ENCODE measurements around the gene MRGPRD. TPM values are rescaled to one million over a fixed set of nuclear protein-coding genes. Genes with fewer than 3 reads are reported as not detected.

MRGPRD gene
- total and polyA plus RNA-seq, 4 donors: not detected

DNA sequence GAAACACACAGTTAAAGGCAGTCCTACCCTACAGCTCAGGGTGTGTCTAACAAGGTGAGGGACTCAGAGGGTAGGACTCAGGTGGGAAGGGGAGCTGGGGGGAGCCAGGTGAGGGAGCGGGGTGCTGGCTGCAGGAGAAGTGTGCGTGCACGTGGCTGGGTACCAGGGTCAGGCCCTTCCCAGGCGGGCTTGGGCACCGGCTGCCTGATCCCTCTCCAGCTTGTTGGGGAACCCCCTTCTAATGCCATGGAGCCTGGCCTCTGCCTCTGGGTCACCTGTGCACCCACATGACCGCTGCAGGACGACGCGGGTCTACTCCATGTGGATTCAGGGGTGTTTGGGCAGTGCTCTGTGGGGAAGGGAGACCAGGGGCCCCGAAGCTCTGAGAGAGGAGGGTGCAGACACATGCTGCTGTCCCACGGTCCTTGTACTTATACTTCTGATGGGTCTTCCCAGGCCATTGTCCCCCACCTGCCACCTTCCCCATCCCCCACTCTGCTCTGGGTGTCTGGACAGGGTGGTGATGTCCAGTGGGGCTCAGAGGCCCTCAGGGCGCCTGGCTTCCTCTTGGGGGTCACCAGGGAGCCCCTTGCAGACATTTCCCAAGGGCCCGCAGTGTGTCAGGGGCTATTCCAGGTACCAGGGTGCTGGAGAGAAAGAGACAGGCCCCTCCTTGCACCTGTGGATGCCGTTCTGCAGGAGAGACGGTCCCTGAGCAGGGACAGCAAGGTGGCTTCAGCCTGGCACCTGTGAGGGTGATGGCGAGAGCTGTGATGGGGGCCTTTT, 10.4 kb upstream of the MRGPRD start:
- Histone ChIP-seq H3K9me3 (ENCODE audit: control insufficient read depth in 4 of 4, low read length in 3 of 4) (no peaks in the 10 kb centered on the region), H3K4me3 (ENCODE audit: low read depth in 1 of 3, low read length in 3 of 3) (no peak overlapping the region), H3K27me3 (ENCODE audit: control insufficient read depth in 4 of 4, insufficient read depth in 4 of 4, low read length in 3 of 4) (no peaks in the 10 kb centered on the region), H3K9ac (ENCODE audit: low read depth in 1 of 2, low read length in 2 of 2) (no peak overlapping the region), H3K27ac (ENCODE audit: low read depth in 1 of 2, low read length in 2 of 2) (no peak overlapping the region), H3K36me3 (ENCODE audit: control insufficient read depth in 4 of 4, insufficient read depth in 3 of 4, low read depth in 1 of 4, low read length in 3 of 4) (no peaks in the 10 kb centered on the region), H3K4me1 (ENCODE audit: control insufficient read depth in 4 of 4, insufficient read depth in 4 of 4, low read length in 3 of 4) (no peaks in the 10 kb centered on the region)
- TF ChIP-seq, protein P1, sequence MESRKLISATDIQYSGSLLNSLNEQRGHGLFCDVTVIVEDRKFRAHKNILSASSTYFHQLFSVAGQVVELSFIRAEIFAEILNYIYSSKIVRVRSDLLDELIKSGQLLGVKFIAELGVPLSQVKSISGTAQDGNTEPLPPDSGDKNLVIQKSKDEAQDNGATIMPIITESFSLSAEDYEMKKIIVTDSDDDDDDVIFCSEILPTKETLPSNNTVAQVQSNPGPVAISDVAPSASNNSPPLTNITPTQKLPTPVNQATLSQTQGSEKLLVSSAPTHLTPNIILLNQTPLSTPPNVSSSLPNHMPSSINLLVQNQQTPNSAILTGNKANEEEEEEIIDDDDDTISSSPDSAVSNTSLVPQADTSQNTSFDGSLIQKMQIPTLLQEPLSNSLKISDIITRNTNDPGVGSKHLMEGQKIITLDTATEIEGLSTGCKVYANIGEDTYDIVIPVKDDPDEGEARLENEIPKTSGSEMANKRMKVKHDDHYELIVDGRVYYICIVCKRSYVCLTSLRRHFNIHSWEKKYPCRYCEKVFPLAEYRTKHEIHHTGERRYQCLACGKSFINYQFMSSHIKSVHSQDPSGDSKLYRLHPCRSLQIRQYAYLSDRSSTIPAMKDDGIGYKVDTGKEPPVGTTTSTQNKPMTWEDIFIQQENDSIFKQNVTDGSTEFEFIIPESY (IDR thresholded peaks at IDR 0.05): no peak
- no peak for TF ChIP-seq HNF4G (IDR thresholded peaks at IDR 0.05)
- TF ChIP-seq GABPA (IDR thresholded peaks at IDR 0.05 in 1 of 2, conservative IDR thresholded peaks at IDR 0.05 in 1 of 2): no peak
- no peak for TF ChIP-seq SP1 (IDR thresholded peaks at IDR 0.05)
- TF ChIP-seq, protein P2, sequence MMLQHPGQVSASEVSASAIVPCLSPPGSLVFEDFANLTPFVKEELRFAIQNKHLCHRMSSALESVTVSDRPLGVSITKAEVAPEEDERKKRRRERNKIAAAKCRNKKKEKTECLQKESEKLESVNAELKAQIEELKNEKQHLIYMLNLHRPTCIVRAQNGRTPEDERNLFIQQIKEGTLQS (IDR thresholded peaks at IDR 0.05): no peak
- no peak for TF ChIP-seq RXRA (IDR thresholded peaks at IDR 0.05)
- no peak for TF ChIP-seq NR2F2 (IDR thresholded peaks at IDR 0.05)
- no peak for TF ChIP-seq YY1 (IDR thresholded peaks at IDR 0.05)
- TF ChIP-seq RAD21 (IDR thresholded peaks at IDR 0.05): no peak
- 93% methylated on average over 16 of the region's 16 CpGs for WGBS
- peak; percentile 17 for DNase-seq (ENCODE audit: low spot score)

DNA sequence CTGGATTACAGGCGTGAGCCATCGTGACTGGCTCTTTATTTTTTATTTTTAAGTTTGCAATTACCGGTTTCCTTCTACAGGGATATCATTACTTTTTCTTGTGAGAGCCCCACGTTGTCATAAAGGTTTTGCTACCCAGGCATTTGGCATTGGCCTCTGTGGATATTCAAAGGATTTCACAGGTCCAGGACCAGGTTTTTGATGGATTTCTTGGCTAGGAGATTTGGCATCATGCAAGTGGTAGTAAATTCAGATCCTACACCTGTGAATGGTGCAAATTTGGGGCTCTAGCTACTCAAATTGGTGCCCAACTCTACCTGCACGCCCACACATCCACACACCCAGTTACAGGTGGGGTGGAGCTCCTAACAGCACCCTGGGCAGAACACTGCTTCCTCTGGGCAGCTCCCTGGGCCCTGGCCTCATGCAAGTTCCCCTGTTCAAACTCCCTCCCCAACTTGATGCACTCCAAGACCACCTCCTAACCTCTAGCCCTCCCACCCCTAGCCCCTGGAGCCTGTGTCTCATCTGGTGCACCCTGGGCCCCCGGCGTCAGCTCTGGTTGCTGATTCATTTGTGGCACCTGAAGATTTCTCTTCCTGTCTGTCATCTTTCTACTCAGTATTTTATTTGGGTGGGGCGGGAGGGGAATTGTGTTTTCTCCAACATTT, 9.3 kb upstream of the MRGPRD start:
- Histone ChIP-seq H3K9ac (ENCODE audit: low read depth in 1 of 2, low read length in 2 of 2) (no peak overlapping the region), H3K27me3 (ENCODE audit: control insufficient read depth in 4 of 4, insufficient read depth in 4 of 4, low read length in 3 of 4) (no peaks in the 10 kb centered on the region), H3K9me3 (ENCODE audit: control insufficient read depth in 4 of 4, low read length in 3 of 4) (no peaks in the 10 kb centered on the region), H3K4me3 (ENCODE audit: low read depth in 1 of 3, low read length in 3 of 3) (no peak overlapping the region), H3K4me1 (ENCODE audit: control insufficient read depth in 4 of 4, insufficient read depth in 4 of 4, low read length in 3 of 4) (no peaks in the 10 kb centered on the region), H3K36me3 (ENCODE audit: control insufficient read depth in 4 of 4, insufficient read depth in 3 of 4, low read depth in 1 of 4, low read length in 3 of 4) (no peaks in the 10 kb centered on the region), H3K27ac (ENCODE audit: low read depth in 1 of 2, low read length in 2 of 2) (no peak overlapping the region)
- DNase-seq (ENCODE audit: low spot score): peak; percentile 10
- 90% methylated on average over 8 of the region's 8 CpGs for WGBS
- TF ChIP-seq, protein P3, sequence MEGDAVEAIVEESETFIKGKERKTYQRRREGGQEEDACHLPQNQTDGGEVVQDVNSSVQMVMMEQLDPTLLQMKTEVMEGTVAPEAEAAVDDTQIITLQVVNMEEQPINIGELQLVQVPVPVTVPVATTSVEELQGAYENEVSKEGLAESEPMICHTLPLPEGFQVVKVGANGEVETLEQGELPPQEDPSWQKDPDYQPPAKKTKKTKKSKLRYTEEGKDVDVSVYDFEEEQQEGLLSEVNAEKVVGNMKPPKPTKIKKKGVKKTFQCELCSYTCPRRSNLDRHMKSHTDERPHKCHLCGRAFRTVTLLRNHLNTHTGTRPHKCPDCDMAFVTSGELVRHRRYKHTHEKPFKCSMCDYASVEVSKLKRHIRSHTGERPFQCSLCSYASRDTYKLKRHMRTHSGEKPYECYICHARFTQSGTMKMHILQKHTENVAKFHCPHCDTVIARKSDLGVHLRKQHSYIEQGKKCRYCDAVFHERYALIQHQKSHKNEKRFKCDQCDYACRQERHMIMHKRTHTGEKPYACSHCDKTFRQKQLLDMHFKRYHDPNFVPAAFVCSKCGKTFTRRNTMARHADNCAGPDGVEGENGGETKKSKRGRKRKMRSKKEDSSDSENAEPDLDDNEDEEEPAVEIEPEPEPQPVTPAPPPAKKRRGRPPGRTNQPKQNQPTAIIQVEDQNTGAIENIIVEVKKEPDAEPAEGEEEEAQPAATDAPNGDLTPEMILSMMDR (IDR thresholded peaks at IDR 0.05; ENCODE audit: low read depth, low read length, missing input control): no peak
- no peak for TF ChIP-seq GABPA (IDR thresholded peaks at IDR 0.05 in 1 of 2, conservative IDR thresholded peaks at IDR 0.05 in 1 of 2)
- TF ChIP-seq YY1 (IDR thresholded peaks at IDR 0.05): no peak
- TF ChIP-seq, protein P4, sequence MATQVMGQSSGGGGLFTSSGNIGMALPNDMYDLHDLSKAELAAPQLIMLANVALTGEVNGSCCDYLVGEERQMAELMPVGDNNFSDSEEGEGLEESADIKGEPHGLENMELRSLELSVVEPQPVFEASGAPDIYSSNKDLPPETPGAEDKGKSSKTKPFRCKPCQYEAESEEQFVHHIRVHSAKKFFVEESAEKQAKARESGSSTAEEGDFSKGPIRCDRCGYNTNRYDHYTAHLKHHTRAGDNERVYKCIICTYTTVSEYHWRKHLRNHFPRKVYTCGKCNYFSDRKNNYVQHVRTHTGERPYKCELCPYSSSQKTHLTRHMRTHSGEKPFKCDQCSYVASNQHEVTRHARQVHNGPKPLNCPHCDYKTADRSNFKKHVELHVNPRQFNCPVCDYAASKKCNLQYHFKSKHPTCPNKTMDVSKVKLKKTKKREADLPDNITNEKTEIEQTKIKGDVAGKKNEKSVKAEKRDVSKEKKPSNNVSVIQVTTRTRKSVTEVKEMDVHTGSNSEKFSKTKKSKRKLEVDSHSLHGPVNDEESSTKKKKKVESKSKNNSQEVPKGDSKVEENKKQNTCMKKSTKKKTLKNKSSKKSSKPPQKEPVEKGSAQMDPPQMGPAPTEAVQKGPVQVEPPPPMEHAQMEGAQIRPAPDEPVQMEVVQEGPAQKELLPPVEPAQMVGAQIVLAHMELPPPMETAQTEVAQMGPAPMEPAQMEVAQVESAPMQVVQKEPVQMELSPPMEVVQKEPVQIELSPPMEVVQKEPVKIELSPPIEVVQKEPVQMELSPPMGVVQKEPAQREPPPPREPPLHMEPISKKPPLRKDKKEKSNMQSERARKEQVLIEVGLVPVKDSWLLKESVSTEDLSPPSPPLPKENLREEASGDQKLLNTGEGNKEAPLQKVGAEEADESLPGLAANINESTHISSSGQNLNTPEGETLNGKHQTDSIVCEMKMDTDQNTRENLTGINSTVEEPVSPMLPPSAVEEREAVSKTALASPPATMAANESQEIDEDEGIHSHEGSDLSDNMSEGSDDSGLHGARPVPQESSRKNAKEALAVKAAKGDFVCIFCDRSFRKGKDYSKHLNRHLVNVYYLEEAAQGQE (IDR thresholded peaks at IDR 0.05): no peak
- TF ChIP-seq, protein P5, sequence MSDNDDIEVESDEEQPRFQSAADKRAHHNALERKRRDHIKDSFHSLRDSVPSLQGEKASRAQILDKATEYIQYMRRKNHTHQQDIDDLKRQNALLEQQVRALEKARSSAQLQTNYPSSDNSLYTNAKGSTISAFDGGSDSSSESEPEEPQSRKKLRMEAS (IDR thresholded peaks at IDR 0.05): no peak
- TF ChIP-seq FOXA1 (IDR thresholded peaks at IDR 0.05): no peak
- TF ChIP-seq HNF4A (conservative IDR thresholded peaks at IDR 0.05): no peak
- no peak for TF ChIP-seq EGR1 (IDR thresholded peaks at IDR 0.05; ENCODE audit: low read depth in 2 of 2)
- no peak for TF ChIP-seq FOXA2 (IDR thresholded peaks at IDR 0.05)
- no peak for TF ChIP-seq JUND (IDR thresholded peaks at IDR 0.05)
- no peak for TF ChIP-seq SP1 (IDR thresholded peaks at IDR 0.05)
- TF ChIP-seq, protein P2 (IDR thresholded peaks at IDR 0.05): no peak
- no peak for TF ChIP-seq RXRA (IDR thresholded peaks at IDR 0.05)
- no peak for TF ChIP-seq TAF1 (conservative IDR thresholded peaks at IDR 0.05)
- TF ChIP-seq, protein P1 (IDR thresholded peaks at IDR 0.05): no peak
